Breast epithelium (tissue), 4 donors: ENCODE results near the gene KRT86. TPM values are rescaled to one million over a fixed set of nuclear protein-coding genes. Genes with fewer than 3 reads are reported as not detected.
A peak's percentile ranks its signal among the peaks of the same experiment; 100 is the strongest.
"Not testable (repeated sequence)": the region's sequence is repeated elsewhere in the genome, so short reads cannot be mapped to it uniquely, and the experiment has no call there.

Experiments used
- DNase-seq, 2 donors: peaks; one replicate each; pipeline ENCODE4 v3.0.0-alpha.2; 2019; ENCODE audit warnings: low spot score in 2 of 2
- H3K27ac ChIP-seq, 2 donors: fragments of 200-600 bp; sonication (generic) in 1 of 2; one replicate each; pipeline ENCODE4 v1.5.1; 2016 to 2019; ENCODE audit warnings: mild to moderate bottlenecking in 1 of 2
- H3K27me3 ChIP-seq, 2 donors: fragments of 200-600 bp; sonication (generic) in 1 of 2; one replicate each; pipeline versions ENCODE4 v1.5.1 to v1.6.0; 2017 to 2019; ENCODE audit warnings: control low read depth in 1 of 2, mild to moderate bottlenecking in 1 of 2
- H3K36me3 ChIP-seq: fragments of 200-600 bp; one replicate; pipeline ENCODE4 v1.5.1; 2019
- H3K4me1 ChIP-seq, 2 donors: fragments of 200-600 bp; sonication (generic); one replicate each; pipeline ENCODE4 v1.5.1; 2016 to 2019; ENCODE audit warnings: control low read depth in 1 of 2
- H3K4me3 ChIP-seq, 3 donors: fragments of 200-600 bp; sonication (generic); 1 replicate in 2 of 3; 2 replicates in 1 of 3; pipeline ENCODE4 v1.5.1; 2016 to 2019; ENCODE audit warnings: mild to moderate bottlenecking in 3 of 3, moderate library complexity in 2 of 3
- H3K9me3 ChIP-seq, 2 donors: fragments of 200-600 bp; sonication (generic) in 1 of 2; one replicate each; pipeline ENCODE4 v1.5.1; 2016 to 2019; ENCODE audit warnings: control low read depth in 1 of 2
- CTCF ChIP-seq, 3 donors: fragments of 450-650 bp; IDR thresholded peaks; one replicate each; pipeline ENCODE4 v1.5.1; 2016 to 2017; ENCODE audit warnings: antibody characterized with exemption in 3 of 3, mild to moderate bottlenecking in 3 of 3, moderate library complexity in 3 of 3
- POLR2A ChIP-seq: fragments of 450-650 bp; IDR thresholded peaks from one replicate; pipeline ENCODE4 v1.6.1; 2016; ENCODE audit warnings: antibody characterized with exemption, mild to moderate bottlenecking, moderate library complexity
- POLR2AphosphoS5 ChIP-seq, 3 donors: sonication (generic); formaldehyde crosslinking; IDR thresholded peaks; one replicate each; pipeline ENCODE4 v1.6.1; 2017; ENCODE audit warnings: antibody characterized with exemption in 3 of 3
- intact Hi-C: fragments of 100-400 bp; cut with DNase I; formaldehyde crosslinking; loops from one replicate; pipeline ENCODE4 v1.15.1; 2023; ENCODE audit warnings: low total_unique reads
- total RNA-seq, 3 donors: library from RNA; depleted of rRNA; stranded (reverse); fragments of >200 nt; gene quantifications; one replicate each; pipeline ENCODE4 v1.1.0, GENCODE V29; 2016

The KRT86 gene
- total RNA-seq, 3 donors from 2014 or later: 0.66 to 2.2 TPM; not detected in 1

DNA sequence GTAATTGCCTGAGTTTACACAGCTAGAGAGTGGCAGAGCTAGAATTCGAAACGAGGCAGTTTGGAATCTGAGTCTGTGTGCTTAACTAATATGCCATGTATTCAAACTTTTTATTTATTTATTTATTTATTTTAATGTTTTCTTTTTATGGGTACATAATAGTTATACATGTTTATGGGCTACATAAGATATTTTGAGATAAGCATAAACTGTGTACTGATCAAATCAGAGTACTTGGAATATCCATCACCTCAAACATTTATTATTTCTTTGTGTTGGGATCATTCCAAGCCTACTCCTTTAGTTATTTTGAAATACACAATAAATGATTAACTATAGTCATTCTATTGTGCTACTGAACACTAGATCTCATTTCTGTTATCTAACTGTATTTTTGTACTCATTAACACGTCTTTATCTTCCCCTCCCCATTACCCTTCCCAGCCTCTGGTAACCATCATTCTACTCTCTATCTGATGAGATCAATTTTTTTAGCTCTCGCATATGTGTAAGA is 24.3 kb downstream of the KRT86 start:
- H3K4me3 ChIP-seq: no peak overlapping the region
- no peaks in the 10 kb centered on the region for H3K4me1 ChIP-seq
- H3K27me3 ChIP-seq: no peaks in the 10 kb centered on the region
- intact Hi-C loops: no loop called here
- no peaks in the 10 kb centered on the region for H3K36me3 ChIP-seq
- DNase-seq: no peak
- no peaks in the 10 kb centered on the region for H3K9me3 ChIP-seq
- no peak for TF ChIP-seq POLR2AphosphoS5 (IDR thresholded peaks at IDR 0.05)
- TF ChIP-seq POLR2A: no peak
- TF ChIP-seq CTCF (IDR thresholded peaks at IDR 0.05): no peak
- H3K27ac ChIP-seq: no peak overlapping the region

DNA sequence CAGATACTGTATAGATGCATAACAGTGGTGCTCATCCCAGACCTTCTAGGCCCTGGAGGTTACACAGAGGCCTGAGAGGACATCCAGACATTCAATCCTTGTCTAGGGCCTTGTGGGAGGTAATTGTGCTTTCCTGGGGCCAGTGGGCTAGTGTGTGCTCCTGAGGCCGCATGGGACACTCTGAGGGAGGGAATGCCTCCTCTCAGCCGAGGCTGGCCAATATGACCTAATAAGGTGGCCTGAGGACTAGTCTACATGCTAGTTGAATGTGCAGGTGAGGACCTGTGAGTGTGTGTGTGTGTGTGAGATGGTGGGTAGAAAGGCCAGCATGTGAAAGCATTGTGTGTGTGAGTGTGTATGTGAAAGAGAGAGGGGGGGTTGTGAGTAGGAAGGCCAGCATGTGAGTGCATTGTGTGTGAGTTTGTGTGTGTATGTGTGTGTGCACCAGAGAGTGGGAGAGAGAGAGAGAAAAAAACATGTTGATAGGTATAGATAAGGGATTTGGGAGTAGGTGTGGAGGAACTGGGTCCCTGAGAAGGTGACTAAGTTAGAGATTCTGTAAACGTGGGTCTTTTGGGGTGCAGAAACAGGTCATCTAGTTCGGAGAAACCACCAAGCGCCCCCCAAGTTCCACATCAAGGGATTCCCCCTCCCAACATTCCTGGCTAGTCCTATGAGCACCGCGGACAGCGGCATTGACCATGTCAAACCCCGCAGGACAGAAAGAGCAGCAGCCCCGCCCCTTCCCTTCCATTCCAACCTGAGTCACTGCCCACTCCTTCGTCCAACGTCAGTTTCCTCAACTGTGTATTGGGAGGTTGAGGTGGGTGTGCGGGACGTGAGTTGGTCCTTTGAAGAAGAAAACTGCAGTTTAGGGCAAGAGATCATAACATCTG is 26.6 kb downstream of the KRT86 start:
- no peak for DNase-seq
- H3K36me3 ChIP-seq: no peaks in the 10 kb centered on the region
- H3K27ac ChIP-seq: no peak overlapping the region
- H3K27me3 ChIP-seq: no peaks in the 10 kb centered on the region
- H3K4me1 ChIP-seq: no peaks in the 10 kb centered on the region
- intact Hi-C loops: no loop called here
- H3K9me3 ChIP-seq: no peaks in the 10 kb centered on the region
- H3K4me3 ChIP-seq: no peak overlapping the region
- TF ChIP-seq POLR2A (no peak), CTCF (IDR thresholded peaks at IDR 0.05) (no peak), POLR2AphosphoS5 (IDR thresholded peaks at IDR 0.05) (no peak)

DNA sequence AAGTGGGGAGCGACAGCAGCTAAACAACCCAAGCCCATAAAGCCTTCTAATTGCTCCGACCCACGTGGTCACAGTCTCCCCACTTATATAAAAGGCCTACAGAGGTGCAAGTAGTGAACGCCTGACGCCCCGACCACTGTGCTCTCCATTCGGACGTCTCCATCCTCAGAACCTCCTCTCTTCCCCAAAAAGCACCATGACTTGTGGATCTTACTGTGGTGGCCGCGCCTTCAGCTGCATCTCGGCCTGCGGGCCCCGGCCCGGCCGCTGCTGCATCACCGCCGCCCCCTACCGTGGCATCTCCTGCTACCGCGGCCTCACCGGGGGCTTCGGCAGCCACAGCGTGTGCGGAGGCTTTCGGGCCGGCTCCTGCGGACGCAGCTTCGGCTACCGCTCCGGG is 27.3 kb downstream of the KRT86 start:
- H3K36me3 ChIP-seq, H3K9me3 ChIP-seq, H3K4me1 ChIP-seq, H3K27me3 ChIP-seq, intact Hi-C loops, H3K27ac ChIP-seq, H3K4me3 ChIP-seq: not testable (repeated sequence)
- peak in 1 of 2 donors; percentile 31 for DNase-seq

GRCh38 chr12:52302242-52302914 is 27.9 kb downstream of the KRT86 start:
- H3K27ac ChIP-seq, H3K9me3 ChIP-seq, H3K27me3 ChIP-seq, H3K36me3 ChIP-seq, H3K4me1 ChIP-seq, H3K4me3 ChIP-seq, DNase-seq, intact Hi-C loops: not testable (repeated sequence)

- intact Hi-C loops, H3K9me3 ChIP-seq, H3K4me1 ChIP-seq, H3K4me3 ChIP-seq, H3K36me3 ChIP-seq, H3K27ac ChIP-seq, H3K27me3 ChIP-seq: not testable (repeated sequence)
- DNase-seq: peak; percentile 43 to 45
Observed at GRCh38 chr12:52304941-52305411, 30.5 kb downstream of the KRT86 start.

- peak in 1 of 2 donors; percentile 17 for DNase-seq
- Histone ChIP-seq H3K9me3 (no peaks in the 10 kb centered on the region), H3K4me3 (no peak overlapping the region), H3K27me3 (no peaks in the 10 kb centered on the region), H3K4me1 (no peaks in the 10 kb centered on the region), H3K27ac (no peak overlapping the region), H3K36me3 (no peaks in the 10 kb centered on the region)
- intact Hi-C loops: no loop called here
- TF ChIP-seq CTCF (IDR thresholded peaks at IDR 0.05): peak in 1 of 3 donors; percentile 11
- no peak for TF ChIP-seq POLR2AphosphoS5 (IDR thresholded peaks at IDR 0.05)
Observed at GRCh38 chr12:52305921-52306705, 31.7 kb downstream of the KRT86 start.
